Skeletal muscle cell (primary cell): ENCODE measurements around the gene GPX3.

Experiments used
- DNase-seq: peaks from one replicate; pipeline ENCODE4 v3.0.0-alpha.2; 2010; ENCODE audit warnings: low read depth
- H3K4me3 ChIP-seq: 2 replicates; pipeline ENCODE4 v1.5.1; 2011; ENCODE audit warnings: low read depth, mild to moderate bottlenecking, control low read depth, low read length, moderate library complexity

Gene GPX3

GRCh38 chr5:151008210-151008491 is 12.2 kb upstream of the GPX3 start:
- no peak overlapping the region for H3K4me3 ChIP-seq
- no peak for DNase-seq

GRCh38 chr5:151008906-151009305 is 11.5 kb upstream of the GPX3 start:
- DNase-seq = no peak
- no peak overlapping the region for H3K4me3 ChIP-seq

- no peak for DNase-seq
- no peak overlapping the region for H3K4me3 ChIP-seq
Observed at GRCh38 chr5:151012862-151013261, 7.5 kb upstream of the GPX3 start.

- DNase-seq = no peak
- no peak overlapping the region for H3K4me3 ChIP-seq
Observed at GRCh38 chr5:151014680-151015343, 5.6 kb upstream of the GPX3 start.

GRCh38 chr5:151015974-151016587 is 4.3 kb upstream of the GPX3 start:
- no peak for DNase-seq
- H3K4me3 ChIP-seq = no peak overlapping the region

DNA sequence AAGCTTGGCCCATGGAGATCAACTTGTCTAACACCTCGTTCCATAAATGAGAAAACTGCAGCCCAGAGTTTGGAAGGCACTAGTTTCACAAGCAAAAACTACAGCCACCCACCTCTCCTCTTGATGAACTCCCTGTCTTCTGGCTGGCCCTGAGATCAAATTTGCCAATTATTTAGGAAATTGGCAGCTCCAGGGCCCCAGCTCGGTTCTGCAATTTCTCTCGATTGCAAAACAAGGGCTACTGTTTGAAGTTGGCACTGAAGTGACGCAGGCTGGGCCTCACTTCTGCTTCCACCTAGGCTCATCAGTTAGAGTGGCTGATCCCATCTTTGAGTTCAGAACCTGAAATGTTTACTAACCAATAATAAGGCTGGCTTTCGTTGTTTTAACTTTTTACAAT is 3.7 kb upstream of the GPX3 start:
- DNase-seq = no peak
- H3K4me3 ChIP-seq = no peak overlapping the region

DNA sequence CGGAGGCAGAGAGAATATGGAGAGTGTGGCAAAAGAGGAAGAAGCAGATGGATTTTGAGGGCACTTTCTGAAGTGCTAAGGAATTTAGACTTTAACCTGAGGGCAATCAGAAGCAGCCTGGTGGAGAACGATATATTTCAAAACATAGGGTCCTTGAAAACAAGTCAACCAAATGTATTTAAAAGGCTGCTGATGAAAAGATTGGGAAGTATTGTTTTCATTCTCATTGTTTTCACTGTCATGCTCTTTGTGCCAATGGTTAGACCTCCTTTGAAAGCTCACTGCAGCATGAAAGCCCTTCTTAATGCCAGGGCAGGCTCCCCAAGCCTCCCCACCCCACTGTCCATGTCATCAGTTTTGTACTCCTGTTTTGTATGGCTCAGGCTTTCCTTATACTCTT is 2.5 kb upstream of the GPX3 start:
- DNase-seq = no peak
- no peak overlapping the region for H3K4me3 ChIP-seq

GRCh38 chr5:151018846-151019245 is 1.5 kb upstream of the GPX3 start:
- DNase-seq = no peak
- no peak overlapping the region for H3K4me3 ChIP-seq

GRCh38 chr5:151019331-151019730 is 1.1 kb upstream of the GPX3 start:
- H3K4me3 ChIP-seq = no peak overlapping the region
- DNase-seq = no peak

- DNase-seq = no peak
- H3K4me3 ChIP-seq = no peak overlapping the region
Observed at GRCh38 chr5:151021746-151022145, 1.4 kb downstream of the GPX3 start.

GRCh38 chr5:151022511-151023018 is 2.2 kb downstream of the GPX3 start:
- no peak overlapping the region for H3K4me3 ChIP-seq
- DNase-seq = no peak

GRCh38 chr5:151023047-151023615 is 2.7 kb downstream of the GPX3 start:
- DNase-seq = no peak
- no peak overlapping the region for H3K4me3 ChIP-seq

DNA sequence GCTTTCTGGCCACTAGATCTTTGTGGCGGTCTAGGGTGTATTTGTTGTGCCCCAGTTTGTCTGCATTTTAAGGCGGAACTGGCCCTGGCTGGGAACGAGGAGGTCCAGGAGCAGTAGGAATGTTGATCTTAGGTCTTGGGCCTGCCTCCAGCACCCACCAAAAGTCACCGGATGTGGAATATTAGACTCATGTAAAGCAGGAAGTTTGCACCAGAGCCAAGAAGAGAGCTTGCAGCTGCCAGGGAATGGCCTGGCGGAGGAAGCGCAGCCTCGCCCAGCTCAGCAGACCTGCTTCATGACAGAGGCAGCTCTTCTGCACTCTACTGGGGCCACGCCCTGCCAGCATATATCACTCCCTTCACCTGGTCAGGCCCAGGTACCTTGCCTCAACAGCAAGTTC is 3.3 kb downstream of the GPX3 start:
- no peak for DNase-seq
- H3K4me3 ChIP-seq = no peak overlapping the region

- no peak overlapping the region for H3K4me3 ChIP-seq
- no peak for DNase-seq
Observed at GRCh38 chr5:151024440-151025249, 4.3 kb downstream of the GPX3 start.

GRCh38 chr5:151025250-151025606 is 4.8 kb downstream of the GPX3 start:
- no peak for DNase-seq
- H3K4me3 ChIP-seq = no peak overlapping the region

DNA sequence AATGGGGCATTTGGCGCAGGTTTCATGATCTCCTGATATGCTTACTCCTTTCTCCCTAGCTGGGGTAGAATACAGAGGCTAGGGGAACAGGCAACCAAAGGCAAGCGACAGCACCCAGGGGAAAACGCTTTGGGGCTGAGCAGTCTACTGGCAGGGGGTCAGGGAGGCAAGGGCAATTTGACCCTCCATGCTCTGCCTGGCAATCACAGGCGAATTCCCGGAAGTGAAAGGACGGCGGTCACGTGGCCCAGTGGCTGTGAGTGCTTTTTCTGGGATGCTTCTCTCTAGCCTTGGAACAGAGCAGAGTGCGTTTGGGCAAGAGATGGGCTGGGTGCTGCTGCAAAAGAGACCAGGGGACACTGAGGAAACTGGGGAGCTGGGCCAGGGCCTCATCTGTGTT is 5.7 kb downstream of the GPX3 start:
- no peak for DNase-seq
- H3K4me3 ChIP-seq = no peak overlapping the region

DNA sequence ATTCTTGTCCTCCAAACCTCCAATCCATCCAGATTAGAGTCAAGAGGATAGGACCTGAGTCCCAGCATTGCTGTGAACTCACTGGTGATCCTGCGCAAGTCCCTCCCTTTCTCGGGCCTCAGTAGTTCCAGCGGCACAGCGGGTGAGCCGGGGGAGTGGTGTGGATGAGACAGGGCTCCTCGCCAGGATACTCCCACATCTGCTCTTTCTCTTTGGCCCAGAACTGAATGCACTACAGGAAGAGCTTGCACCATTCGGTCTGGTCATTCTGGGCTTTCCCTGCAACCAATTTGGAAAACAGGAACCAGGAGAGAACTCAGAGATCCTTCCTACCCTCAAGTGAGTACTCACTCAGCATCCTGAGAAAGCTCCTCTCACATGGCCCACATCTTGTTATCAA is 6.3 kb downstream of the GPX3 start:
- DNase-seq = no peak
- H3K4me3 ChIP-seq = no peak overlapping the region

DNA sequence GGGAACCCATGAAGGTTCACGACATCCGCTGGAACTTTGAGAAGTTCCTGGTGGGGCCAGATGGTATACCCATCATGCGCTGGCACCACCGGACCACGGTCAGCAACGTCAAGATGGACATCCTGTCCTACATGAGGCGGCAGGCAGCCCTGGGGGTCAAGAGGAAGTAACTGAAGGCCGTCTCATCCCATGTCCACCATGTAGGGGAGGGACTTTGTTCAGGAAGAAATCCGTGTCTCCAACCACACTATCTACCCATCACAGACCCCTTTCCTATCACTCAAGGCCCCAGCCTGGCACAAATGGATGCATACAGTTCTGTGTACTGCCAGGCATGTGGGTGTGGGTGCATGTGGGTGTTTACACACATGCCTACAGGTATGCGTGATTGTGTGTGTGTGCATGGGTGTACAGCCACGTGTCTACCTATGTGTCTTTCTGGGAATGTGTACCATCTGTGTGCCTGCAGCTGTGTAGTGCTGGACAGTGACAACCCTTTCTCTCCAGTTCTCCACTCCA is 7.6 kb downstream of the GPX3 start:
- DNase-seq = no peak
- H3K4me3 ChIP-seq = no peak overlapping the region

GRCh38 chr5:151028717-151029116 is 8.3 kb downstream of the GPX3 start:
- DNase-seq = no peak
- H3K4me3 ChIP-seq = no peak overlapping the region
